SK-N-SH (cell line): ENCODE data around the gene CELSR1. TPM values are rescaled to one million over a fixed set of nuclear protein-coding genes. Genes with fewer than 3 reads are reported as not detected.

ENCODE experiments used
- CTCF ChIA-PET: fragments of 300-600, 350-600 bp; formaldehyde crosslinking; extraction: SDS; loops from one replicate; lab custom pipeline; 2021; lab: Yijun Ruan, JAX
- POLR2A ChIA-PET: fragments of 350-600 bp; sonication (Branson Sonifier 250); formaldehyde crosslinking; extraction: SDS; loops from one replicate; lab custom pipeline; 2020; ENCODE audit warnings: antibody characterized with exemption, inconsistent platforms; lab: Yijun Ruan, JAX
- DNase-seq: peaks from one replicate; pipeline ENCODE4 v3.0.0; 2012
- H2AFZ ChIP-seq: fragments of 200-600 bp; sonication (generic); 2 replicates; pipeline ENCODE4 v1.8.1; 2016; ENCODE audit warnings: antibody characterized with exemption, mild to moderate bottlenecking, low read depth
- H3F3A ChIP-seq: fragments of 200-600 bp; sonication (generic); replicated peaks from 2 replicates; pipeline ENCODE3; 2016; ENCODE audit warnings: antibody characterized with exemption, mild to moderate bottlenecking; ENCODE audit not compliant: insufficient read depth
- H3K27ac ChIP-seq, 2 experiments: fragments of 200-500 bp in 1 of 2; fragments of 200-600 bp in 1 of 2; sonication (Bioruptor generic) in 1 of 2; sonication (generic), shearing (Covaris generic) in 1 of 2; 2 replicates each; pipeline versions ENCODE4 v1.5.1 to v1.6.1; 2014 to 2016; ENCODE audit warnings: low read depth in 2 of 2, inconsistent platforms in 1 of 2, low read length in 1 of 2, mild to moderate bottlenecking in 1 of 2, mixed read lengths in 1 of 2
- H3K27me3 ChIP-seq: fragments of 200-600 bp; sonication (generic), shearing (Covaris generic); 2 replicates; pipeline ENCODE4 v1.6.1; 2016; ENCODE audit warnings: mixed run types; ENCODE audit not compliant: insufficient read depth
- H3K36me3 ChIP-seq, 2 experiments: fragments of 200-500 bp in 1 of 2; fragments of 200-600 bp in 1 of 2; sonication (Bioruptor generic) in 1 of 2; sonication (generic) in 1 of 2; replicated peaks in 1 of 2; 2 replicates each; pipeline versions ENCODE3 to v1.5.1; 2014 to 2016; ENCODE audit warnings: low read length in 1 of 2, mild to moderate bottlenecking in 1 of 2; ENCODE audit not compliant: insufficient read depth in 2 of 2, control insufficient read depth in 1 of 2
- H3K4me1 ChIP-seq, 2 experiments: fragments of 200-500 bp in 1 of 2; fragments of 200-600 bp in 1 of 2; sonication (Bioruptor generic) in 1 of 2; sonication (generic), shearing (Covaris generic) in 1 of 2; 2 replicates each; pipeline versions ENCODE4 v1.5.1 to v1.6.1; 2014 to 2016; ENCODE audit warnings: low read depth in 1 of 2, low read length in 1 of 2, mixed run types in 1 of 2; ENCODE audit not compliant: insufficient read depth in 2 of 2, control insufficient read depth in 1 of 2
- H3K4me2 ChIP-seq: fragments of 200-600 bp; sonication (generic), shearing (Covaris generic); 2 replicates; pipeline ENCODE4 v1.6.1; 2017; ENCODE audit warnings: mixed run types
- H3K4me3 ChIP-seq, 2 experiments: fragments of 200-500 bp in 1 of 2; fragments of 200-600 bp in 1 of 2; sonication (Bioruptor generic) in 1 of 2; sonication (generic), shearing (Covaris generic) in 1 of 2; 2 replicates each; pipeline versions ENCODE4 v1.5.1 to v1.8.1; 2014 to 2016; ENCODE audit warnings: low read depth in 2 of 2, inconsistent platforms in 1 of 2, low read length in 1 of 2, mild to moderate bottlenecking in 1 of 2, mixed read lengths in 1 of 2, moderate library complexity in 1 of 2
- H3K79me2 ChIP-seq: fragments of 200-600 bp; sonication (generic); 2 replicates; pipeline ENCODE4 v1.8.1; 2017; ENCODE audit warnings: mild to moderate bottlenecking; ENCODE audit not compliant: insufficient read depth
- H3K9ac ChIP-seq: fragments of 200-600 bp; sonication (generic); 2 replicates; pipeline ENCODE4 v1.6.1; 2017; ENCODE audit warnings: mixed run types
- H3K9me2 ChIP-seq: fragments of 200-600 bp; sonication (generic); 2 replicates; pipeline ENCODE4 v1.6.1; 2017; ENCODE audit warnings: mixed run types
- H3K9me3 ChIP-seq: fragments of 200-600 bp; sonication (generic); 2 replicates; pipeline ENCODE4 v1.6.1; 2017; ENCODE audit warnings: mixed run types, mild to moderate bottlenecking, moderate library complexity
- H4K20me1 ChIP-seq: fragments of 200-600 bp; sonication (generic); 2 replicates; pipeline ENCODE4 v1.6.1; 2017; ENCODE audit warnings: mild to moderate bottlenecking, mixed run types; ENCODE audit not compliant: insufficient read depth
- ELF1 ChIP-seq: IDR thresholded peaks from 2 replicates; pipeline ENCODE4 v1.4.0; 2012
- EP300 ChIP-seq, 2 experiments: IDR thresholded peaks; 2 replicates each; pipeline versions ENCODE4 v1.4.0 to v1.6.1; 2012; ENCODE audit warnings: borderline replicate concordance in 1 of 2, low read depth in 1 of 2, low read length in 1 of 2
- EZH2phosphoT487 ChIP-seq: fragments of 200-600 bp; sonication (generic); IDR thresholded peaks from 2 replicates; pipeline ENCODE4 v1.6.1; 2017; ENCODE audit warnings: low read depth, mixed run types, mild to moderate bottlenecking, antibody characterized with exemption, moderate library complexity, borderline replicate concordance
- FOXJ3 ChIP-seq: sonication (generic); formaldehyde crosslinking; IDR thresholded peaks from 2 replicates; pipeline ENCODE4 v1.5.1; 2020; ENCODE audit warnings: mild to moderate bottlenecking, missing genetic modification reagents
- GABPA ChIP-seq: IDR thresholded peaks from 2 replicates; pipeline ENCODE4 v1.4.0; 2012; ENCODE audit warnings: low read depth, mild to moderate bottlenecking
- NRF1 ChIP-seq: IDR thresholded peaks from 2 replicates; pipeline ENCODE4 v1.6.1; 2012; ENCODE audit warnings: low read depth, mild to moderate bottlenecking, low read length
- PBX3 ChIP-seq: IDR thresholded peaks from 2 replicates; pipeline ENCODE4; 2012
- POLR2AphosphoS5 ChIP-seq: IDR thresholded peaks from 2 replicates; pipeline ENCODE4 v1.6.1; 2012; ENCODE audit warnings: low read depth, low read length
- REST ChIP-seq: IDR thresholded peaks from 2 replicates; pipeline ENCODE4 v1.6.1; 2012; ENCODE audit warnings: mild to moderate bottlenecking, low read depth, low read length, moderate library complexity
- SIN3A ChIP-seq: IDR thresholded peaks from 2 replicates; pipeline ENCODE4 v1.6.1; 2012; ENCODE audit warnings: low read depth, mild to moderate bottlenecking, low read length, moderate library complexity, borderline replicate concordance
- TAF1 ChIP-seq: IDR thresholded peaks from 2 replicates; pipeline ENCODE4 v1.6.1; 2012; ENCODE audit warnings: low read depth, mild to moderate bottlenecking, low read length, moderate library complexity, borderline replicate concordance
- USF2 ChIP-seq: fragments of 150-350 bp; IDR thresholded peaks from 2 replicates; pipeline ENCODE4 v1.6.1; 2017; ENCODE audit warnings: antibody characterized with exemption, low read length, low read depth, borderline replicate concordance
- ZBTB33 ChIP-seq: IDR thresholded peaks from 2 replicates; pipeline ENCODE4 v1.4.0; 2012; ENCODE audit warnings: low read depth, borderline replicate concordance
- WGBS: methylation state at CpG from one replicate; pipeline ENCODE4 v1.1.6; 2017; ENCODE audit warnings: low lambda C conversion rate; 5-methylcytosine and 5-hydroxymethylcytosine counted together
- polyA plus RNA-seq, 3 experiments: library from polyadenylated mRNA; depleted of rRNA; stranded (reverse); fragments of >200 nt; gene quantifications; 2 replicates each; pipeline ENCODE4 v1.2.3, GENCODE V29; 2012

Gene CELSR1
- polyA plus RNA-seq, 1 of the 3 experiments (the other 2 are of a cell fraction) = 5.0 TPM

GRCh38 chr22:46545086-46545792 is 7.8 kb upstream of the CELSR1 start:
- Histone ChIP-seq H3K79me2 (no peaks in the 10 kb centered on the region), H4K20me1 (no peaks in the 10 kb centered on the region), H3F3A (peaks cover 25% of the 10 kb centered on the region), H3K9ac (no peak overlapping the region), H3K27me3 (no peaks in the 10 kb centered on the region), H3K4me2 (no peak overlapping the region), H3K9me3 (no peaks in the 10 kb centered on the region), H3K9me2 (no peaks in the 10 kb centered on the region), H3K4me1 (peaks cover 18 to 28% of the 10 kb centered on the region in 2 experiments; a peak in 3 of 4 replicates), H3K4me3 (no peak overlapping the region), H3K36me3 (no peaks in the 10 kb centered on the region), H2AFZ (no peak overlapping the region), H3K27ac (no peak overlapping the region)
- POLR2A ChIA-PET = interaction anchor here (0.6 to 0.7 kb wide), 2 partner anchors 12 to 153 kb away, joined by 4 read pairs; no protein-coding TSS in a partner anchor
- CTCF ChIA-PET = interaction anchor here (1.1 to 7.7 kb wide), 3 partner anchors 18 to 178 kb away, joined by 3 to 105 read pairs (median 12); no protein-coding TSS in a partner anchor
- TF ChIP-seq REST (no peak), POLR2AphosphoS5 (no peak), FOXJ3 (CRISPR knock-in tag) (no peak), TAF1 (no peak), PBX3 (no peak), SIN3A (no peak), GABPA (no peak), EP300 (IDR thresholded peaks at IDR 0.05; ENCODE audit: borderline replicate concordance in 1 of 2, low read depth in 1 of 2, low read length in 1 of 2) (no peak), NRF1 (no peak), USF2 (no peak), ELF1 (no peak), EZH2phosphoT487 (no peak), ZBTB33 (no peak)
- 77% methylated on average over 10 of the region's 10 CpGs for WGBS
- DNase-seq = no peak
